A673 (cell line): ENCODE results near the gene GAPVD1.

Experiments
- EZH2 ChIP-seq: fragments of 200-600 bp; sonication (generic); IDR thresholded peaks from 2 replicates; pipeline ENCODE4 v1.6.1; 2017; ENCODE audit warnings: borderline replicate concordance, low read depth, mild to moderate bottlenecking, mixed read lengths, antibody characterized with exemption, low read length; ENCODE audit not compliant: poor library complexity, severe bottlenecking
- TF ChIP-seq, protein P1 (sequence below): fragments of 300-800, 200-600 bp; sonication (generic); conservative IDR thresholded peaks from 2 replicates; pipeline ENCODE4 v1.5.1; 2017; ENCODE audit warnings: low read depth, mild to moderate bottlenecking, antibody characterized with exemption, low read length, moderate library complexity, mixed read lengths

DNA sequence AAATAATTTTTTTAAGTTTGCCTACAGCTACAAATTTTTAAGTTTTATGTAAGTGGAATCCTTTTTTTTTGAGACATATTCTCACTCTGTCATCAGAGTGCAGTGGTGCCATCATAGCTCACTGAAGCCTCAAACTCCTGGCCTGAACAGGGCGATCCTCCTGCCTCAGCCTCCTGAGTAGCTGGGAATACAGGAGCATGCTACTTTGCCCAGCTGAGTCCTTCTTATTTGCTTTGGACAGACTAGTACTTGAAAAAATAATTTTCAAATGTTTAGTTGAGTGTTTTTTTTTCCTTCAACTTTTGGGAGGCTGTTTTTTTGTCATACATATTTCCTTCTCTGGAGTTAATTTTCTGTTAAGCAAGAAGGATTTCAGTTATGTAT, 7.4 kb downstream of the GAPVD1 start:
- TF ChIP-seq, protein P1, sequence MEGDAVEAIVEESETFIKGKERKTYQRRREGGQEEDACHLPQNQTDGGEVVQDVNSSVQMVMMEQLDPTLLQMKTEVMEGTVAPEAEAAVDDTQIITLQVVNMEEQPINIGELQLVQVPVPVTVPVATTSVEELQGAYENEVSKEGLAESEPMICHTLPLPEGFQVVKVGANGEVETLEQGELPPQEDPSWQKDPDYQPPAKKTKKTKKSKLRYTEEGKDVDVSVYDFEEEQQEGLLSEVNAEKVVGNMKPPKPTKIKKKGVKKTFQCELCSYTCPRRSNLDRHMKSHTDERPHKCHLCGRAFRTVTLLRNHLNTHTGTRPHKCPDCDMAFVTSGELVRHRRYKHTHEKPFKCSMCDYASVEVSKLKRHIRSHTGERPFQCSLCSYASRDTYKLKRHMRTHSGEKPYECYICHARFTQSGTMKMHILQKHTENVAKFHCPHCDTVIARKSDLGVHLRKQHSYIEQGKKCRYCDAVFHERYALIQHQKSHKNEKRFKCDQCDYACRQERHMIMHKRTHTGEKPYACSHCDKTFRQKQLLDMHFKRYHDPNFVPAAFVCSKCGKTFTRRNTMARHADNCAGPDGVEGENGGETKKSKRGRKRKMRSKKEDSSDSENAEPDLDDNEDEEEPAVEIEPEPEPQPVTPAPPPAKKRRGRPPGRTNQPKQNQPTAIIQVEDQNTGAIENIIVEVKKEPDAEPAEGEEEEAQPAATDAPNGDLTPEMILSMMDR, result no peak
- TF ChIP-seq EZH2, result no peak
